Neural cell (in vitro differentiated cells): ENCODE results near the gene SACM1L. TPM values are rescaled to one million over a fixed set of nuclear protein-coding genes. Genes with fewer than 3 reads are reported as not detected.

Experiments
- H2AFZ ChIP-seq: fragments of 200-600, 300-800 bp; sonication (generic), shearing (Covaris generic); 2 replicates; pipeline ENCODE4 v1.6.0; 2014; ENCODE audit warnings: low read depth, mild to moderate bottlenecking, antibody characterized with exemption, low read length, moderate library complexity
- H3F3A ChIP-seq: fragments of 200-600 bp; shearing (Covaris generic); 2 replicates; pipeline ENCODE4 v1.6.1; 2016; ENCODE audit warnings: mild to moderate bottlenecking, moderate library complexity, mixed read lengths, antibody characterized with exemption, low read length; ENCODE audit not compliant: insufficient read depth, poor library complexity, severe bottlenecking
- H3K27ac ChIP-seq: fragments of 200-600, 300-800 bp; sonication (generic), shearing (Covaris generic); 2 replicates; pipeline ENCODE4 v1.5.1; 2014; ENCODE audit warnings: mild to moderate bottlenecking, low read length, moderate library complexity
- H3K27me3 ChIP-seq: fragments of 300-800, 200-600 bp; sonication (generic), shearing (Covaris generic); 2 replicates; pipeline ENCODE4 v1.6.0; 2014; ENCODE audit warnings: mild to moderate bottlenecking, low read depth, low read length, moderate library complexity; ENCODE audit not compliant: insufficient read depth
- H3K36me3 ChIP-seq: fragments of 300-800, 200-600 bp; sonication (generic), shearing (Covaris generic); 2 replicates; pipeline ENCODE4 v1.5.1; 2014; ENCODE audit warnings: mild to moderate bottlenecking, antibody characterized with exemption, low read length, moderate library complexity; ENCODE audit not compliant: insufficient read depth
- H3K4me2 ChIP-seq: fragments of 300-800, 200-600 bp; sonication (generic), shearing (Covaris generic); 2 replicates; pipeline ENCODE4 v1.6.0; 2014; ENCODE audit warnings: mild to moderate bottlenecking, low read length
- H3K4me3 ChIP-seq: fragments of 300-800, 200-600 bp; sonication (generic), shearing (Covaris generic); 2 replicates; pipeline ENCODE4 v1.5.1; 2014; ENCODE audit warnings: mild to moderate bottlenecking, low read length, moderate library complexity
- H3K79me2 ChIP-seq: fragments of 200-600 bp; shearing (Covaris generic); replicated peaks from 2 replicates; pipeline ENCODE4 v1.6.0; 2014; ENCODE audit warnings: mild to moderate bottlenecking, low read length, moderate library complexity; ENCODE audit not compliant: insufficient read depth
- H3K9ac ChIP-seq: fragments of 300-800, 200-600 bp; sonication (generic), shearing (Covaris generic); 2 replicates; pipeline ENCODE4 v1.6.1; 2016; ENCODE audit warnings: mild to moderate bottlenecking, low read length, mixed read lengths
- H3K9me2 ChIP-seq: fragments of 200-600 bp; shearing (Covaris generic); 2 replicates; pipeline ENCODE4 v1.6.1; 2016; ENCODE audit warnings: mild to moderate bottlenecking, low read length, mixed read lengths; ENCODE audit not compliant: insufficient read depth
- H3K9me3 ChIP-seq: fragments of 200-600, 300-800 bp; sonication (generic), shearing (Covaris generic); 2 replicates; pipeline ENCODE4 v1.6.1; 2016; ENCODE audit warnings: mild to moderate bottlenecking, mixed run types, low read length, moderate library complexity, mixed read lengths
- H4K20me1 ChIP-seq: fragments of 200-600 bp; shearing (Covaris generic); 2 replicates; pipeline ENCODE4 v1.6.1; 2016; ENCODE audit warnings: mild to moderate bottlenecking, mixed run types; ENCODE audit not compliant: insufficient read depth
- CTCF ChIP-seq: fragments of 450-650 bp; IDR thresholded peaks from 2 replicates; pipeline ENCODE4 v1.5.1; 2014; ENCODE audit warnings: antibody characterized with exemption, mild to moderate bottlenecking, moderate library complexity; ENCODE audit not compliant: poor library complexity, severe bottlenecking
- EP300 ChIP-seq: fragments of 450-650 bp; conservative IDR thresholded peaks from 2 replicates; pipeline ENCODE4 v1.6.1; 2014; ENCODE audit warnings: antibody characterized with exemption, mild to moderate bottlenecking, moderate library complexity; ENCODE audit not compliant: poor library complexity, severe bottlenecking
- EZH2 ChIP-seq: fragments of 200-600, 300-800 bp; shearing (Covaris generic), sonication (generic); IDR thresholded peaks from 2 replicates; pipeline ENCODE4 v1.6.1; 2014; ENCODE audit warnings: antibody characterized with exemption, low read length, borderline replicate concordance, mild to moderate bottlenecking; ENCODE audit not compliant: insufficient read depth, poor library complexity, severe bottlenecking
- MXI1 ChIP-seq: fragments of 450-650 bp; conservative IDR thresholded peaks from 2 replicates; pipeline ENCODE4 v1.6.1; 2014; ENCODE audit warnings: antibody characterized with exemption, mild to moderate bottlenecking; ENCODE audit not compliant: poor library complexity, severe bottlenecking
- RAD21 ChIP-seq: fragments of 450-650 bp; conservative IDR thresholded peaks from 2 replicates; pipeline ENCODE4 v1.6.1; 2014; ENCODE audit warnings: antibody characterized with exemption, mild to moderate bottlenecking, moderate library complexity
- REST ChIP-seq: IDR thresholded peaks from 2 replicates; pipeline ENCODE4 v1.6.1; 2012; ENCODE audit warnings: borderline replicate concordance
- SMC3 ChIP-seq: fragments of 450-650 bp; conservative IDR thresholded peaks from 2 replicates; pipeline ENCODE4 v1.6.1; 2014; ENCODE audit warnings: antibody characterized with exemption, mild to moderate bottlenecking, moderate library complexity; ENCODE audit not compliant: poor library complexity
- polyA plus RNA-seq: library from polyadenylated mRNA; depleted of rRNA; stranded (reverse); fragments of >200 nt; gene quantifications from 2 replicates; pipeline ENCODE4 v1.2.3, GENCODE V29; 2014

SACM1L gene
- polyA plus RNA-seq, 1 donor from 2014 or later: 66.2 TPM

GRCh38 chr3:45654397-45654944, 34.7 kb upstream of the SACM1L start:
- H3F3A ChIP-seq: no peaks in the 10 kb centered on the region
- no peaks in the 10 kb centered on the region for H4K20me1 ChIP-seq
- no peaks in the 10 kb centered on the region for H3K9me3 ChIP-seq
- H2AFZ ChIP-seq: no peak overlapping the region
- TF ChIP-seq REST (no peak), EZH2 (no peak), EP300 (no peak), CTCF (no peak)
- H3K9ac ChIP-seq: no peak overlapping the region
- no peaks in the 10 kb centered on the region for H3K36me3 ChIP-seq
- no peak overlapping the region for H3K27ac ChIP-seq
- no peaks in the 10 kb centered on the region for H3K79me2 ChIP-seq
- no peak overlapping the region for H3K4me3 ChIP-seq
- H3K4me2 ChIP-seq: no peak overlapping the region
- H3K27me3 ChIP-seq: no peaks in the 10 kb centered on the region
- H3K9me2 ChIP-seq: no peaks in the 10 kb centered on the region

- H3K27ac ChIP-seq: no peak overlapping the region
- no peak overlapping the region for H3K4me3 ChIP-seq
- H3K4me2 ChIP-seq: no peak overlapping the region
- H3K36me3 ChIP-seq: no peaks in the 10 kb centered on the region
- no peaks in the 10 kb centered on the region for H3K79me2 ChIP-seq
- H3K27me3 ChIP-seq: no peaks in the 10 kb centered on the region
- no peaks in the 10 kb centered on the region for H3K9me2 ChIP-seq
- H2AFZ ChIP-seq: no peak overlapping the region
- no peak overlapping the region for H3K9ac ChIP-seq
- TF ChIP-seq MXI1 (no peak), SMC3 (no peak)
- no peaks in the 10 kb centered on the region for H4K20me1 ChIP-seq
- H3F3A ChIP-seq: no peaks in the 10 kb centered on the region
- H3K9me3 ChIP-seq: no peaks in the 10 kb centered on the region
Measured at GRCh38 chr3:45655906-45656305, 33.3 kb upstream of the SACM1L start.

GRCh38 chr3:45656575-45657363, 32.4 kb upstream of the SACM1L start:
- H2AFZ ChIP-seq: no peak overlapping the region
- no peaks in the 10 kb centered on the region for H3K9me2 ChIP-seq
- no peak overlapping the region for H3K4me2 ChIP-seq
- no peaks in the 10 kb centered on the region for H3F3A ChIP-seq
- no peaks in the 10 kb centered on the region for H3K27me3 ChIP-seq
- no peak overlapping the region for H3K4me3 ChIP-seq
- H3K79me2 ChIP-seq: no peaks in the 10 kb centered on the region
- no peak overlapping the region for H3K9ac ChIP-seq
- no peaks in the 10 kb centered on the region for H3K36me3 ChIP-seq
- no peaks in the 10 kb centered on the region for H3K9me3 ChIP-seq
- no peak overlapping the region for H3K27ac ChIP-seq
- H4K20me1 ChIP-seq: no peaks in the 10 kb centered on the region
- TF ChIP-seq MXI1: no peak
- no peak for TF ChIP-seq REST
- TF ChIP-seq EP300: no peak
- peak; percentile 89 for TF ChIP-seq RAD21
- TF ChIP-seq SMC3: peak; percentile 95
- peak; percentile 90 for TF ChIP-seq CTCF
- no peak for TF ChIP-seq EZH2
